ENCODE data around the gene PLA2G6. TPM values are rescaled to one million over a fixed set of nuclear protein-coding genes. Genes with fewer than 3 reads are reported as not detected.

The PLA2G6 gene
- total RNA-seq, 1 donor from 2014 or later: 12.0 TPM

GRCh38 chr22:38215156-38216038 is 33.8 kb upstream of the PLA2G6 start:
- intact Hi-C loops (cut with DNase I): no loop called here
- DNase-seq (no peak), ATAC-seq (ENCODE audit: poor library complexity) (no peak)

DNA sequence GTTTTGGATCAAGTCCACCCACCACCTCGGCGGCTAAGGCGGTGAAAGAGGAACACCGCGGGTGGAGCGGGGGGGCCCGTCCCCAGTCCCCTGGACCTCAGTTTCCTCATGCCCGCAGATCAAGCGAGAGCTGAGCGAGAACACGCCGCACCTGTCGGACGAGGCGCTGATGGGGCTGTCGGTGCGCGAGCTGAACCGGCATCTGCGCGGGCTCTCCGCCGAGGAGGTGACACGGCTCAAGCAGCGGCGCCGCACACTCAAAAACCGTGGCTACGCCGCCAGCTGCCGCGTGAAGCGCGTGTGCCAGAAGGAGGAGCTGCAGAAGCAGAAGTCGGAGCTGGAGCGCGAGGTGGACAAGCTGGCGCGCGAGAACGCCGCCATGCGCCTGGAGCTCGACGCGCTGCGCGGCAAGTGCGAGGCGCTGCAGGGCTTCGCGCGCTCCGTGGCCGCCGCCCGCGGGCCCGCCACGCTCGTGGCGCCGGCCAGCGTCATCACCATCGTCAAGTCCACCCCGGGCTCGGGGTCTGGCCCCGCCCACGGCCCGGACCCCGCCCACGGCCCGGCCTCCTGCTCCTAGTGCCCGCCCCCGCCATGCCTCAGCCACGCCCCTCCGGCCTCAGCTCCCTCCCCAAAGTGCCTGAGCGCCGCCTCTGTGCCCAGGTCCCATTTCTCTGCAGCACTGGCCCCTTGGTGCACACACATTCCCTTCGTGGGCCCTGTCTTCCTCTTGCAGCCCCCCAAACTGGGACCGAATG is 32.8 kb upstream of the PLA2G6 start:
- DNase-seq: peak; percentile 73
- intact Hi-C loops (cut with DNase I): no loop called here

GRCh38 chr22:38213990-38214301 is 32.3 kb upstream of the PLA2G6 start:
- ATAC-seq (ENCODE audit: poor library complexity) (no peak), DNase-seq (no peak)
- intact Hi-C loops (cut with DNase I): no loop called here

More for the DNA sequence above, 32.8 kb upstream of the PLA2G6 start:
- peak; percentile 55 for ATAC-seq (ENCODE audit: poor library complexity)

DNA sequence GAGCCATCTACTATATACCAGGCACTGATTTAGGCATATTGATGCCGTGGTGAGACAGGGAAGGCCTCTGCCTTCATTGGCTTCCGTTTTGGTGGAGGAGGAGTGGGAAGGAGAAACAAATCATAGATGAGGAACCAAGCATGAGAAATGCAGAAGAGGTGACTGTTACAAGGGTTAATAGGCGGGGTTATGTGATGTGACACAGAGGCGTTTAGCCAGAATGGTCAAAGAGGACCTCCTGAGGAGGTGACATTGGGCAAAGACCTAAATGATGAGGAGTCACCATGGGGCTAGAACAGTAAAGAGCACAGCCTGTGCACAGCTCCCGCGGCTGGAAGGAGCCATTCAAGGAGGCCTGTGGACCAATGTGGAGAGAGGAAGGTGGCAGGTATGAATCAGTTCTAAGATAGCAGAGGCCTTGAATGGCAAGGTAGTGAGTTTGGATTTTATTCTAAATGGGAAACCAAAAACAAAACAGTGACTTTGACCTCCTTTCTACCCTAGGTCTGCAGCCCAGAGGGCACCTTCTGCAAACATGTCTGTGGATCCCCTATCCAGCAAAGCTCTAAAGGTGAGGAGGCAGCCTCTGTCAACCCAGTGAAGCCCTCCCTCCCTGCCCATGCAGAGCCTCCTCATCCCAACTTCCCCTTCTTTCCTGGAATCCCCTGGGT is 31.8 kb upstream of the PLA2G6 start:
- DNase-seq (no peak), ATAC-seq (ENCODE audit: poor library complexity) (no peak)
- intact Hi-C loops (cut with DNase I): no loop called here

- DNase-seq (no peak), ATAC-seq (ENCODE audit: poor library complexity) (no peak)
- intact Hi-C loops (cut with DNase I): no loop called here
These were observed 30.8 kb upstream of the PLA2G6 start for GRCh38 chr22:38212442-38212841.

DNA sequence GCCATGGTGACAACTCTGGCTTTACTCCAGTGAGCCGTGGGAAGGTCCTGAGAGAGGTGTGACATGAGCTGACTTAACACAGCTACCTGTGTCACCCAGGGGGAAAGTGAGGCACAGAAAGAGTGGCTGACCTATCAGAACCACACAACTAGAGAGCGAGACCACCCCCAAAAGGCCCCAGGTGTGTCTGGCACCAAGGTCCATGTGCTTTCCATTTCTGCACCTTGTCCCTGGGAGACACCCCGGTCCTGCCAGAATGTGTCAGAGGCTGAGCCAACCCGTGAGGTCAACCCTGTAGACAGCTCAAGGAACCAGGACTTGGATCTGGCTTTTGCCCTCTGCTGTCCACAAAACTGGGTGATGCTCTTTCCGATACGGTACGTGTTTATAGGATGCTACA is 29.9 kb upstream of the PLA2G6 start:
- DNase-seq (no peak), ATAC-seq (ENCODE audit: poor library complexity) (no peak)
- intact Hi-C loops (cut with DNase I): no loop called here

- ATAC-seq (ENCODE audit: poor library complexity): no peak
- DNase-seq: no peak
- intact Hi-C loops (cut with DNase I): no loop called here
These were observed 26.9 kb upstream of the PLA2G6 start for GRCh38 chr22:38208551-38208968.

DNA sequence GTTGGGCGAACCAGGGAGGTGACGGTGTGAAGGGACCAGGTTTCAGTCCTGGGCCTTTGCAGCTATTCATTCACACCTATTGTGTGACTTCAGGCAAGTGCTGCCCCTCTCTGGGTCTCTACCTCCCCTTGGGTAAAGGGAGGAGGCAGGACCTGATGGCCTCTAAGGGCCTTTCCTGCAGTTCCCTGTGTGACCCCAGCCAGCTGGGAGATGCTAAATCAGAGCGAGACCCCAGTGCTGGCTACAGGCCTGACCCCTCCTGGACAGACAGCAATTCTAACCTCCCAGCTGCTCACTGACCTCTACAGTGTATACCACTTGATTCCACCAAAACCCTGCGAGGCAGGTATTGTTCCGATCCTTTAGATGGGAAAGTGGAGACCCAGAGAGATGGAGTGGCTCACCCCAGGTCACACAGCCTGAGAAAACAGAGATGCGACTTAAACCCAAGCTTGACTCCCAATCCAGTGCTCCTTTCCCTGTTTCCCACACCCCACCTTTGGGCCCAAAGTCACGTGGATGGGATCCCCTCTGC is 26.3 kb upstream of the PLA2G6 start:
- DNase-seq: no peak
- intact Hi-C loops (cut with DNase I): loop anchor here (2.0 kb wide), 1 partner anchor 21 kb away; no protein-coding TSS in a partner anchor
- ATAC-seq (ENCODE audit: poor library complexity): no peak

DNA sequence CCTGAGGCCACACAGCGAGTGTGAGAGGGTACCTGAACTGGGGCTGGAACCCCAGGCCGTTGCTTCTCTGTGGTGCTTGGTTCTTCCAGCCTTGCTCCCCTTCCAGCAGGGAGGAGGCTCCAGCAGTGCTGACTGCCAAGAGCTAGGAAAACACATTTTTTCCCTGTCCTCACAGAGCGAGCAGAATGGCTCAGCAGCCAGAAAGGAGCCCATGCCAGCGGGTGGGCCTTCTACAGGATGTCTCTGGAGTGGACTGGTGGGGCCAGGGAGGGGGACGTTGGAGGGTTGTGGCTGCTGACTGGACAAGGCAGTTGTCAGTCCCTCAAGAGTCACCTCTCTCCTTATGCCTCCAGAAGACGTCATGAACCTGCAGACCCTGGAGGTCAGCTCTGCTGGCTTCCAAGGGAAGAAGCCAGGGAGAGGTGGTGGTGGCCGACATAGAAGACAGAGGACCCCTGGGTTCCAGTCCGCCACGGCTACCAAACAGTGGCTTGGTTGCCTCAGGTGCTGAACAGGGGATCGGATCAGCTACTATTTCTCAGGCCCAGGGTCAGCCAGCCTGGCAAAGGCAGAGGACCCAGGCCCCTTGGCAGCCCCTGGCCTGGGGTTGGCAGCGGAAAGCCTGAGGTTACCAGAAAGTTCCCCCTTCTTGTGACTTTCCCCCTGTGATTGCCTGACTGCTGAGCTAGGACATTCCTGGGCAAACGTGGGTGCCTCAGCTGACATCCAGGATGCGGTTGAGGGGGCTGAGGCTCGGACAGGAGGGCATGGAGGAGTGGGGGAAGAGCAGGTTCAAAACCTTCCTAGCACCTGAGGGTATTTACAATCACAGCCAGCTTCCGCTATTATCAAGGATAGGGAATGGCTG is 23.9 kb upstream of the PLA2G6 start:
- peak; percentile 90 for DNase-seq
- intact Hi-C loops (cut with DNase I): loop anchor here (2.0 kb wide), 1 partner anchor 23 kb away; no protein-coding TSS in a partner anchor
- peak; percentile 41 for ATAC-seq (ENCODE audit: poor library complexity)

DNA sequence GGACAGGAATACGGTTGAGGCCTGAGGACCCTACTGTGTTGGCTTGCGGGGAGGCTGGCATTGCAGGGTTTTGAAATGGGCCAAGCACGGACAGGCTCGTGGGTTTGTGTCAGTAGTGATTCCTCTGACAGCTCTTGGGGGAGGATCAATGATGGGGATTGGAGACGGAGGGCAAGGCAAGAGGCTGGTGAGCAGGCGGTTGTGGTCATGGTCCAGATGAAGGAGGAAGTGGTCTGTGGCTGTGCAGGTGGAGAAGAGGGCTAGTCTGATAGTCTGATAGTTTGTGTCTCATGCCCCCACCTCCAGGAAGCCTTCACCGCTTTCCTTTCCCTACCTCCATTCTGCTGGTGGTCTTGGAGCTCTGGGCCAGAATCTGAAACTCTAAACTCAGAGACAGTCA is 23.2 kb upstream of the PLA2G6 start:
- no peak for DNase-seq
- intact Hi-C loops (cut with DNase I): no loop called here
- ATAC-seq (ENCODE audit: poor library complexity): no peak

- DNase-seq (no peak), ATAC-seq (ENCODE audit: poor library complexity) (no peak)
- intact Hi-C loops (cut with DNase I): no loop called here
These were observed 22.4 kb upstream of the PLA2G6 start for GRCh38 chr22:38203855-38204514.

GRCh38 chr22:38203090-38203810 is 21.6 kb upstream of the PLA2G6 start:
- ATAC-seq (ENCODE audit: poor library complexity) (no peak), DNase-seq (no peak)
- intact Hi-C loops (cut with DNase I): no loop called here

DNA sequence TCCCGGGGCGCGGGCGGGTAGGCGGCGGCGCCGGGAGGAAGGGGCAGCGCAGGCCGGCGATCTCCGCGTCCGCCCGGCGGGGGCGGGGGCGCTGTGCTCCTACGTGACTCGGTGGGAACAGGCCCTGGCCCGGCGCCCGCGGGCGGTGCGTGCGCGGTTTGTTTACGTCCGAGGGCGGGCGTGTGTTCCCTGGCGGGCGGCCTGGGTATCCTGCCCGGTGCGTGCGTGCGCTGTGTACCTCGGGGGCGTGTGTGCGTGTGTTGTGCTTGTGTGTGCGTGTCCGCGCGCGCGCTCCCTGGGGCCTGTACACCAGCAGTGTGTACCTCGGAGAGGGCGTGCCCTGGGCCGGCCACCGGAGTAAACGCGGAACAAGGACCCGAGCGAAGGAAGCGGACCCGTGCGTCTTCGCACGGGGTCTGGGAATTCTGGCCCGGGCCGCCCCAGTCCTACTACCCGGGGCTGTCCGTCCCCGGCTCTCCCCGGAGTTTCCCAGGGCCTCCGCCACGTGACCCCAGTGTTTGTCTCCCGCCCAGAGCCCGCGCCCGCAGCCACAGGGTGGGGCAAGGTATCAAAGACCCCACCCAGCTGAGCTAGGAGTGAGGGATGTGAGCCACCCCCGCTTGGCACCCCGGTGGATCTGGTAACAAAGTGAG is 20.9 kb upstream of the PLA2G6 start:
- intact Hi-C loops (cut with DNase I): no loop called here
- peak; percentile 68 for ATAC-seq (ENCODE audit: poor library complexity)
- DNase-seq: peak; percentile 93

DNA sequence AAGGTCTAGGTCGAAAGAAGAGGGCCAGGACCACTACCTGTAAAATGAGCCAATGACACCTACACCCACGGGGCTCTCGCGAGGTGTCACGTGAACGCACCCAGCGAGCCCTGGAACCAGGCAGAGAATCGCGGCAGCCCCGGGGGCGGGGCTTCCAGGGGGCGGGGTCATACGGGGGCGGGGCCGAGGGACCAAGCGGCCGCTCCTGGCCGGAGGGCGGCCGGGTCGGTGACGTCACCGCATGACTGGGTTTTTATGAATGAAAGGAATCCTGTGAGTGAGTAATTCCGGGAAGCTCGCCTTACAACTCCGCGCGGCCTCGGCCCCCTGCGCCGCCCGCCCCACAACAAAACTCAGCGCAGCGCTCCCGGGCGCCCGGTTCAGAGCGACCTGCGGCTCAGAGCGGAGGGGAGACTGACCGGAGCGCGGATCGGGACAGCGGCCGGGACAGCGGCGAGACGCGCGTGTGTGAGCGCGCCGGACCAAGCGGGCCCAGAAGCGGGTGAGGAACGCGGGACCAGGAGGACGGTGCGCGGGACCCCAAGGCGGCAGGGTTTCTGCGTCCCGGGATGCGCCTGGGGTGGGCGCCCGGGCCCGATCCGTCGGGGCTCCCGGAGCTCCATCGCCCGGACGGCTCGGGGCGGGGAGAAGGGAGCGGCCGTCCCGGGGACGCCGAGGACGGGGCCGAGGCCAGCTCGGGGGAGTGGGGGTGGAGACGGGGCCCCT is 20.2 kb upstream of the PLA2G6 start, which contains the start of gene MAFF:
Gene MAFF, plus strand, starts transcription at position 284 of the 726 bp plus-strand sequence. CDS start 11,860 bp downstream, outside the sequence.
- ATAC-seq (ENCODE audit: poor library complexity): peak; percentile 90
- intact Hi-C loops (cut with DNase I): no loop called here
- DNase-seq: peak; percentile 98

DNA sequence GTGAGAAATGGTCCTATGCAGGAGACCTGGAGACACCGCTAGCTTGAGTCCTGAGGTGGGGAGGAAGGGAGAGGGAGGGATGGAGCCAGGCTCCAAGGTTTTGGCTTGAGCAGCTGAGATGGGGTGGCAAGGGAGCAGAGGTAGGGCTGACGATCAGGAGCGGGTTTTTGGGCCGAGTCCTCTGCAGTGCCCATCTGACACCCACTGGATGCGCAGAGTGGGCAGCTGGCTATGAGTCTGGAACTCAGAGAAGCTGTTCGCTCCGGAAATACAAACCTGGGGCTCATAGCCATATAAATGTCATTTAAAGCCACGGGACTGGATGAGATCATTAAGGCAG is 19.7 kb upstream of the PLA2G6 start:
- intact Hi-C loops (cut with DNase I): no loop called here
- no peak for ATAC-seq (ENCODE audit: poor library complexity)
- DNase-seq: no peak

Data from Right ventricle myocardium superior (tissue), 1 donor.